ENCODE measurements around the gene COL4A2.

GRCh38 chr13:110380359-110381028, 73.4 kb downstream of the COL4A2 start:
- TF ChIP-seq CTCF (IDR thresholded peaks at IDR 0.05 in 4 of 5, conservative IDR thresholded peaks at IDR 0.05 in 1 of 5) = no peak
- no peak for TF ChIP-seq POLR2A (IDR thresholded peaks at IDR 0.05)
